ENCODE measurements around the gene MRPL1.
"Not testable (repeated sequence)": the region's sequence is repeated elsewhere in the genome, so short reads cannot be mapped to it uniquely, and the experiment has no call there.

Gene MRPL1

DNA sequence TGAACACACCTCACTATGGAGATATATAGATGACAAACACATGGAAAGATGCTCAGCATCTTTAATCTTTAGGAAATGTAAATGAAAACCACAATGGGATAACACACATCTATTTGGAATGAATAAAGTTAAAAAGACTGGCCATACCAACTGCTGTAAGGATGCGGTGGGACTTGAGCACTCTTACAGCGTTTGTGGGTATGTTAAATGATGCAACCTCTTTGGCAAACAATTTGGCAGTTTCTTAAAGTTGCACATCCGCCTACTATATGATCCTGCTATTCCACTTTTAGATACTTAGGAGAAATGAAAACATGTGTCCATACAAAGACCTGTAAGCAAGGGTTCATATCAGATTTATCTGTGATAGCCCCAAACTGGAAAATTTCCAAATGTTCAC lies 50.7 kb downstream of the MRPL1 start:
- DNase-seq (ENCODE audit: low read depth in 2 of 2) = no peak

GRCh38 chr4:77917075-77917474 lies 54.4 kb downstream of the MRPL1 start:
- no peak for DNase-seq (ENCODE audit: low read depth in 2 of 2)

GRCh38 chr4:77917601-77918000 lies 55.0 kb downstream of the MRPL1 start:
- no peak for DNase-seq (ENCODE audit: low read depth in 2 of 2)

DNA sequence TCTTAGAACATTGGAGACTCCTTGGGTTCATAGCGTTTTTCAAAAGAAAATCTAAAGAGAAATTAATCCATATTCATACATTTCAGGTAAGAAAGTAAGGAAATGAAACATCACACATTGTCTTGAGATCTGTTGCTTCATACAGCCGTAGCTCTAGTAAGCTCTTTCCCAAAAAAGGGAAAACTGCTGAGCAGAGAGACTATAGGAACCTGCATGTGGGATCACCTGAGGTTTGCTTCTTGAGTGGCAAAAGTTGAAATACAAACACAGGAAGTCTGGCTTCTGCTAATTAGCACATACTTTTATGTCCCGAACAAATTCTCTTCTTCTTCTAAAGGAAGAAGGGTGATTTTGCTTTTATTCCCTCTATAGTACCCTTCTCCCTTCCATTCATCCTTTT lies 57.7 kb downstream of the MRPL1 start:
- DNase-seq (ENCODE audit: low read depth in 2 of 2) = no peak

GRCh38 chr4:77921701-77922100 lies 59.1 kb downstream of the MRPL1 start:
- DNase-seq (ENCODE audit: low read depth in 2 of 2) = no peak

- no peak for DNase-seq (ENCODE audit: low read depth in 2 of 2)
These were observed 59.8 kb downstream of the MRPL1 start for GRCh38 chr4:77922158-77923094.

- DNase-seq (ENCODE audit: low read depth in 2 of 2) = no peak
These were observed 65.6 kb downstream of the MRPL1 start for GRCh38 chr4:77927991-77928925.

DNA sequence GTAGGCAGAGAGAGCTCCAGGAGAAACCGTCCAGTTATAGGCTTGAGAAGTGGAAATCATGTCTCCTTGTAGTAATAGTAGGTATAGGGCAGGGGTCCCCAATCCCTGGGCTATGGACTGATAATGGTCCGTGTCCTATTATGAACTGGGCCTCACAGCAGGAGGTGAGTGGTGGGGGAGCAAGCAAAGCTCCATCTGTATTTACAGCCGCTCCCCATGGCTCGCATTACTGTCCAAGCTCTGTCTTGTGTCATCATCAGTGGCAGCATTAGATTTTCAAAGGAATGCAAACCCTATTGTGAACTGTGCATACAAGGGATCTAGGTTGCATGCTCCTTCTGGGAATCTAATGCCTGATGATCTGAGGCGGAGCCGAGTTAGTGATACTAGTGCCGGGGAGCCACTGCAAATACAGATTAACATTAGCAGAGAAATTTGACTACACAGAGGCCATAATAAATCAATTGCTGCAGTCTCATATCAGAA lies 67.6 kb downstream of the MRPL1 start:
- DNase-seq (ENCODE audit: low read depth in 2 of 2) = no peak

GRCh38 chr4:77930876-77931275 lies 68.2 kb downstream of the MRPL1 start:
- DNase-seq (ENCODE audit: low read depth in 2 of 2) = no peak

- no peak for DNase-seq (ENCODE audit: low read depth in 2 of 2)
These were observed 69.0 kb downstream of the MRPL1 start for GRCh38 chr4:77931452-77932135.

- no peak for DNase-seq (ENCODE audit: low read depth in 2 of 2)
These were observed 75.9 kb downstream of the MRPL1 start for GRCh38 chr4:77938560-77938959.

DNA sequence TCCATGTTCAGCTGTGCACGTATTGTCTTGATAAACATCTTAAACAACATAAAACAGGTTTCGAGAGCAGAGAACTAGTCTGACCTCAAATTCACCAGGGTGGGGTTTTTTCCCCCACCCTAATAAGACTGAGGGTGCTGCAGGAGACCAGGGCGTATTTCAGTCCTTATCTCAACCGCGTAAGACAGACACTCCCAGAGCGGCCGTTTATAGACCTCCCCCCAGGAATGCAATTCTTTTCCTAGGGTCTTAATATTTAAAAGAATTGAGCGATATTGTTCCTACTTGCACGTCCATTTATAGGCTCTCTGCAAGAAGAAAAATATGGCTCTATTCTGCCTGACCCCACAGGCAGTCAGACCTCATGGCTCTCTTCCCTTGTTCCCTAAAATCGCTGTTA lies 83.3 kb downstream of the MRPL1 start:
- not testable (repeated sequence) for DNase-seq (ENCODE audit: low read depth in 2 of 2)

DNA sequence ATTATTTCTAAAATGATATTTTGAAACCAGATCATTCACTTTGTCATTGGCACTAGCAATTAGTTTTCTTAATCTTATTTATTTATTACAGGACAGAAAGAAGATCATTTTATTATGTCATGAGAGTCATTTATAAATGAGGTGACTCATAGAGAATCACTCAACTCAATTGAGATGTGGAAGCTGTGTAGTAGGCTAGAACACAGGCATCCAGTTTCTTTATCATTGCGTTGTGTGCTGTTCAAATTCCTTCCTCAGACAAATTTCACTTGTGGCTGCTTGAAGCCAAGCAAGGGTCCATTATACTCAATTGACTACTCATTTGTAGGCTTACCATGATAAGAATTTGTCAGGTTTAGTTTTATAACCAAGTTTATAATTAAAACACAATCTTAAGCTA lies 87.6 kb downstream of the MRPL1 start:
- no peak for DNase-seq (ENCODE audit: low read depth in 2 of 2)

DNA sequence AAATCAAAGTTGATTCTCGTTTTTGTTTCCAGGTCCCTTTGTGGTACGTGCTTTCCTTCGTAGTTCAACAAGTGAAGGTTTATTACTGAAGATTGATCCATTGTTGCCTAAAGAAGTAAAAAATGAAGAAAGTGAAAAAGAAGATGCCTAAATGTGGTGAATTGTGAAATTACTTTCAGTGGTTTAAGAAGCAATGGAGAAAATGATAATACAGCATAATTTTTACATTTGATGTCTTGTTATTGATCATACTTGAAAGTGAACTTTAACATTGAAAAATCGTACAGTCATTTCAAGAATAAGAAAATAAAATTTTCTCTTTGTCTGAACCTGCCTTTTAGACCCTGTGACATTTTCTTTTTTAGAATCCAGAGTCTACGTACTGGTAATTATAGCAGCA lies 89.8 kb downstream of the MRPL1 start:
- DNase-seq (ENCODE audit: low read depth in 2 of 2) = no peak

GRCh38 chr4:77954690-77955089 lies 92.1 kb downstream of the MRPL1 start:
- DNase-seq (ENCODE audit: low read depth in 2 of 2) = no peak

- DNase-seq (ENCODE audit: low read depth in 2 of 2) = no peak
These were observed 94.3 kb downstream of the MRPL1 start for GRCh38 chr4:77956917-77957316.

DNA sequence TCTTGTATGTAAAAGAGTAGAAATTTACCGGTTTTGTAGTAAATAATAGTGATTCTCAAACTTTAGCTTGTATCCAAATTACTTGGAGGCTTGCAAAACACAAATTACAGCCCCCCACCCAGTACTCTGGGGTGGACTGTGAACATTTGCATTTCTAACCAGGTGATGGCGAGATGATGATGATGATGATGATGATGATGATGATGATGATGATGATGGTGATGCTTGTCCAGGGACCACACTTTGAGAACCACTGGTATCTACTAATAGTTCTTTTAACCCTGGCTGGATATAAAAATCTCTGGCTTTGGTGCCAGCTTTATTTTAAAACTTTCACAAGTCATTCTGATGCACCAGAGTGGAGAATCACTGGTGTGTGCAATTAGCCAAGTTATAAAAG lies 96.3 kb downstream of the MRPL1 start:
- DNase-seq (ENCODE audit: low read depth in 2 of 2) = no peak

- no peak for DNase-seq (ENCODE audit: low read depth in 2 of 2)
These were observed 97.1 kb downstream of the MRPL1 start for GRCh38 chr4:77959566-77960338.

GRCh38 chr4:77960367-77960766 lies 97.7 kb downstream of the MRPL1 start:
- DNase-seq (ENCODE audit: low read depth in 2 of 2) = no peak

DNA sequence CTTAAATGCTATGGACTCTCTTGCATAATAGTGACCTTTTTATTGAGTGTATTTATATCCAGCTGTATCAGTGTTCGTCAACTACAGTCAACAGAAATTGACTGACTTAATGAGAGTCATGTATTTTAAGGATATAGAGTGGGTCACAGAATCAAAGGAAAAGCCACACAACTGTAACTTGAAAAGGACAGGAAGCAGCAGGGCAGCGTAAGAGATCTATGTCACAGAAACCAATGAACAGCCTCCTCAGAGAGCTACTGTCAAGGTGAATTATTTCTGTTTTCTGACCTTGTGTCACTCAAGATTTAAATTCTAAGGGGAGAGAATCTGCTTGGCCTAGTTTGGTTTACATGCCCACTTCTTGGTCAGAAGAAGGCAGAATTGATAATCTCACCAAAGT lies 100.4 kb downstream of the MRPL1 start:
- no peak for DNase-seq (ENCODE audit: low read depth in 2 of 2)

GRCh38 chr4:77973657-77974056 lies 111.0 kb downstream of the MRPL1 start:
- DNase-seq (ENCODE audit: low read depth in 2 of 2) = not testable (repeated sequence)

Data from stimulated activated CD4-positive, alpha-beta T cell treated with anti-CD3 and anti-CD28 coated beads, Interleukin-12 subunit alpha, Interleukin-12 subunit beta, amount 100 ng/mL, for 24 hours (primary cell).